HG02763 (cell line): ENCODE data around the gene SLX9.
"Not testable (repeated sequence)": the region's sequence is repeated elsewhere in the genome, so short reads cannot be mapped to it uniquely, and the experiment has no call there.

Experiments
- ATAC-seq: cut with Tn5 transposase; IDR thresholded peaks from one replicate; pipeline ENCODE4 v1.9.1; 2021; ENCODE audit warnings: mild to moderate bottlenecking, moderate library complexity; ENCODE audit not compliant: unreplicated experiment

Gene SLX9

GRCh38 chr21:44973598-44973997 lies 33.8 kb downstream of the SLX9 start:
- ATAC-seq, result no peak

- no peak for ATAC-seq
These were observed 34.8 kb downstream of the SLX9 start for GRCh38 chr21:44974676-44975075.

- ATAC-seq, result no peak
These were observed 36.1 kb downstream of the SLX9 start for GRCh38 chr21:44975720-44976555.

- ATAC-seq, result not testable (repeated sequence)
These were observed 36.9 kb downstream of the SLX9 start for GRCh38 chr21:44976556-44977393.

GRCh38 chr21:44977616-44978340 lies 37.9 kb downstream of the SLX9 start:
- ATAC-seq, result no peak

- no peak for ATAC-seq
These were observed 40.1 kb downstream of the SLX9 start for GRCh38 chr21:44979687-44980561.

- no peak for ATAC-seq
These were observed 41.0 kb downstream of the SLX9 start for GRCh38 chr21:44980562-44981489.

- ATAC-seq, result no peak
These were observed 42.9 kb downstream of the SLX9 start for GRCh38 chr21:44982558-44983250.

- ATAC-seq, result no peak
These were observed 43.8 kb downstream of the SLX9 start for GRCh38 chr21:44983421-44984206.

- ATAC-seq, result no peak
These were observed 44.6 kb downstream of the SLX9 start for GRCh38 chr21:44984428-44984791.

- ATAC-seq, result no peak
These were observed 45.1 kb downstream of the SLX9 start for GRCh38 chr21:44984792-44985440.

- no peak for ATAC-seq
These were observed 45.9 kb downstream of the SLX9 start for GRCh38 chr21:44985441-44986401.

- no peak for ATAC-seq
These were observed 46.9 kb downstream of the SLX9 start for GRCh38 chr21:44986471-44987291.

- ATAC-seq, result no peak
These were observed 47.6 kb downstream of the SLX9 start for GRCh38 chr21:44987301-44987885.
